Epithelial cell of esophagus (primary cell): ENCODE results near the gene TBX15.

ENCODE experiments used
- DNase-seq: peaks from one replicate; pipeline ENCODE4 v3.0.0; 2010; ENCODE audit warnings: low read depth
- H3K4me3 ChIP-seq: 2 replicates; pipeline ENCODE4 v1.5.1; 2011; ENCODE audit warnings: mild to moderate bottlenecking, low read length, control low read depth
- CTCF ChIP-seq: IDR thresholded peaks from 2 replicates; pipeline ENCODE4 v1.5.1; 2011; ENCODE audit warnings: low read depth, mild to moderate bottlenecking, low read length, control low read depth, inconsistent platforms; ENCODE audit not compliant: insufficient read depth; ENCODE audit errors: missing control alignments

The TBX15 gene

GRCh38 chr1:119011706-119012105 lies 23.6 kb upstream of the TBX15 start:
- DNase-seq: no peak
- H3K4me3 ChIP-seq: no peak overlapping the region
- TF ChIP-seq CTCF: no peak

DNA sequence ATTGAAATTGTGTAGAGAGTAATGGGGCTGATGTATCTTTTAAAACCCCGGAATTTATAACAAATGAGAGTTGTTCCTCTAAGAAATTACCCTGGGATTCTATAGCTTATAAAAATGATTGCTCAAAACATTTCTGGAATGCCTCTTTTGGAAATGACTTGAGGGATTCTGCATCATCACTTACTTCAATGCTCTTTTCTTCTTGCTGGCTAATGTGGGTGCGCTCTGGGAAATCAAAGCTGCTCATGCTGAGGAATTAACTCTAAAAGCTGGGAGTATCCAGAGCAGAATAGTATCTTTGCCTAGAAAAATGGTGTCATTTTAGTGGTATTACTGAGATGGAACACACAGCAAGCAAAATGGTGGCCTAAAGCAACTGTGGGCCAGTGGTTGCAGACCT lies 23.0 kb upstream of the TBX15 start:
- H3K4me3 ChIP-seq: no peak overlapping the region
- no peak for DNase-seq
- TF ChIP-seq CTCF: no peak

DNA sequence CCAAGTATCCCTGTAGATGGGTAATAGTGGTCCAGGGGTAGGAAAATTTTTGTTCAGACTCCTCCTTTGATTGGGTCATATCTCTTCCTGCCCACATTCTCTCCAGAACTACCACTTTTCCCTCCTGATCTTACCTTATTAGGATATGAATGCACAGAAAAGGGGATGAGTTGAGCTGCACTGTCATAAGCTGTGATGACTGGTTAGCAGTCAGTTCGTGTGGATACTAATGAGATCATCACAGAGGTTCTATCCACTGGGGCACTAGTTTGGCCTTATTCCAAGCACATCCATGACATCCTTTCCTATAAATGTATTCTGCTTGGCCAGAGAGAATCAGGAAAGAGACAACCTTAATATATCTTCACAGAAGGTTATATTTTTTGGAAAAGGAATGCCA lies 22.1 kb upstream of the TBX15 start:
- no peak overlapping the region for H3K4me3 ChIP-seq
- no peak for TF ChIP-seq CTCF
- no peak for DNase-seq

DNA sequence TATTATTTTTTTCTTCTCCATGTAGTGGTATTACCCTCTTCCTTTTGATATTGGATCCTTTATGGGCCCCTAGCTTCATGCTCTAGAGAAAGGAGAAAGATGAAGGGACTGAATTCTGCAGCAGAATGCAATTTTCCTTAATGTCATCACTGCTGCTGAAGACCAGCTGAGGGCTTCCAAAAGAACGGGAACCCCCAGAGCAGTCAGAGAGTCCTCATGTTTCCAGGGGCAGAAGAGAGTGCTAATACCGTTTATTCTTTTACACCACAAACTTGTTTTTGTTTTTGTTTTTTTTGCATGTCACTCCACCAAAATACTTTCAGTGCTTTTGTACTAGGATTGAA lies 21.1 kb upstream of the TBX15 start:
- no peak for TF ChIP-seq CTCF
- no peak overlapping the region for H3K4me3 ChIP-seq
- DNase-seq: no peak

- peak overlapping the region; percentile 26 for H3K4me3 ChIP-seq
- peak; percentile 68 for DNase-seq
- peak; percentile 63 for TF ChIP-seq CTCF
Measured at GRCh38 chr1:119008483-119009311, 20.6 kb upstream of the TBX15 start.

DNA sequence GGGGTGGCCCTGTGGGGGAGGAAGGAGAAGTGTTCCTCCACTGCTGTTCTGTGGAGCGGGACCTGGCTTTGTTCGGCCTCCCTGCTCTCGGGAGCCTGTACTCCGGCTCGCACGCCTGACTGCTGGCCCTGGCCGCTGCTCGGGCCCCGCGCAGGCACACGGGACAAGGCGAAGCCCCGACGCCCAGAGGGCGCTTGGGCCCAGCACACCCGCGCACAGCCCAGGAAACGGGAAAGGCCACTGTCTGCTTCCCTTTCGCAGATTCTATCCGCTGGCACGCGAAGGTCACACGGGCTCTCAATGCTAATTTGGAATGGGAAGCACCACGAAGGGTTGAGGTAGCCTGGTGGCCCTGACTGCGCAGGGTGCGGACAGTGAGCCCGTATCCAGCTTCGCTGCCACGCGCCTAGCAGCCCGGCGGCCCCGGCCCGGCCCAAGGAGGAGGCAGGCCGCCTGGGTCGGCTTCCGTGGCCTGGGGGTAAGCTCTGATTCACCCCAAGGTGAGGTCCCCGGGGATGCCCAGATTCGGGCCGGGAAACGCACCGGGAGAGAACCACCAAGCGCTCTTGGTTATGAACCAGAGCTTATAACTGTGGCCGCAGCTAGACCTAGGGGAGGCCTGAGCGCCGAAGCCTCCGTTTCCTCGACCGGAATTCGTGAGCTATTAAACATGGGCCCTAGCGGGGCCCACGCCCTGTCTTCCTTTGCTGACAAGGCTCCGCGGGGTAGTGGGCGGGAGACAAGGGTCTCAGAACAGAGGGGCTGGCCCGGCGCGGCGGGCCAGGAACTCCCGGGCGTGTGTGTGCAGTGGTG lies 19.7 kb upstream of the TBX15 start:
- peak overlapping the region; percentile 26 for H3K4me3 ChIP-seq
- DNase-seq: no peak
- no peak for TF ChIP-seq CTCF

- H3K4me3 ChIP-seq: no peak overlapping the region
- no peak for TF ChIP-seq CTCF
- no peak for DNase-seq
Measured at GRCh38 chr1:119007339-119007669, 19.2 kb upstream of the TBX15 start.
